GM12878 (cell line): ENCODE measurements around the gene CNOT6L. TPM values are rescaled to one million over a fixed set of nuclear protein-coding genes. Genes with fewer than 3 reads are reported as not detected.

Experiments
- EGR1 ChIP-seq, 2 experiments: IDR thresholded peaks; 1 replicate in 1 of 2; 2 replicates in 1 of 2; pipeline ENCODE4 v1.6.1; 2011 to 2012; ENCODE audit warnings: low read depth in 2 of 2, low read length in 2 of 2, borderline replicate concordance in 1 of 2, mild to moderate bottlenecking in 1 of 2, moderate library complexity in 1 of 2
- HDAC6 ChIP-seq: fragments of 200-600 bp; sonication (generic); IDR thresholded peaks from one replicate; pipeline ENCODE4 v1.8.0; 2017; ENCODE audit warnings: antibody characterized with exemption; ENCODE audit not compliant: unreplicated experiment
- SIN3A ChIP-seq: IDR thresholded peaks from 2 replicates; pipeline ENCODE4 v1.6.1; 2012; ENCODE audit warnings: low read depth, low read length, improper control_type of control experiment
- SP1 ChIP-seq: IDR thresholded peaks from one replicate; pipeline ENCODE4 v1.6.1; 2011; ENCODE audit warnings: low read depth, low read length
- polyA plus RNA-seq, 11 experiments: library from polyadenylated mRNA; depleted of rRNA in 4 of 11; unstranded in 6 of 11; stranded (reverse) in 5 of 11; fragments of >200 nt; fragmentation: Nextera tagmentation in 4 of 11; fragmentation: Illumina TruSeq in 1 of 11; extraction: Ambion mirVana in 4 of 11; extraction: Trizol in 1 of 11; gene quantifications; 1 replicate in 1 of 11; 2 replicates in 10 of 11; pipeline versions ENCODE4 v1.2.1 to v1.2.3, GENCODE V29; 2011 to 2016; ENCODE audit warnings: inconsistent platforms in 2 of 11, missing spikeins in 2 of 11, low read depth in 1 of 11
- total RNA-seq, 4 experiments: library from RNA; depleted of rRNA in 3 of 4; stranded (reverse); fragments of >200 nt in 3 of 4; fragmentation: Illumina TruSeq in 1 of 4; extraction: Trizol in 1 of 4; gene quantifications; 2 replicates each; pipeline versions ENCODE4 v1.2.1 to v1.2.3, GENCODE V29; 2013 to 2021
- TF ChIP-seq, protein P1 (sequence below): fragments of 450-650 bp; IDR thresholded peaks from 2 replicates; pipeline ENCODE4 v1.6.1; 2017; ENCODE audit warnings: mild to moderate bottlenecking, low read depth, inconsistent platforms; ENCODE audit not compliant: poor library complexity, severe bottlenecking
- TF ChIP-seq, protein P2 (sequence below): fragments of 450-650 bp; IDR thresholded peaks from 2 replicates; pipeline ENCODE4 v1.6.1; 2017; ENCODE audit warnings: low read depth, mild to moderate bottlenecking, moderate library complexity
- TF ChIP-seq, protein P3 (sequence below): IDR thresholded peaks from 2 replicates; pipeline ENCODE4 v1.6.1; 2011; ENCODE audit warnings: low read depth, low read length, improper control_type of control experiment, borderline replicate concordance
- TF ChIP-seq, protein P4 (sequence below): IDR thresholded peaks from 2 replicates; pipeline ENCODE4 v1.6.1; 2012; ENCODE audit warnings: low read depth, low read length, improper control_type of control experiment

Gene CNOT6L
- total and polyA plus RNA-seq, 10 of the 15 experiments (the other 5 are each of a cell fraction or from before 2014, with no cell fraction given): 1.1 to 10.0 (median 3.0) TPM

DNA sequence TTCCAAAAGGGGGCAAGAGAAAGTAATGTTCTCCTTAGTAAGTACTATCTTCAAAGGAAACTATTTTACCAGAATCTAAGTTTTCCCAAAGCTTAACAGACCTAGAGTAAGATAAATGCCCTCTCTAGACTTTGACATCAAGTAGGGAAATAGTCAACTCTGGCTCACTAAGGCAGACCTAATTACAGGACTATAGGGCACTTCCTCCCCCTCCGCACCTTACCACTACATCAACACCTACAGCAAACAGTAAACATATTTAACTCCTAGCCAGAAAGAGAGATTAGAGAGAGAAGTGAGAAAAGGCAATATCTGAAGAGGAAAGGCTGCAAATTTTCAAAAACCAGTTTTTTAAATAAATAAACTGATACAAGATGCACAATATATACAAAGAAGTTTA lies 60.4 kb downstream of the CNOT6L start (continued):
- TF ChIP-seq, protein P1, sequence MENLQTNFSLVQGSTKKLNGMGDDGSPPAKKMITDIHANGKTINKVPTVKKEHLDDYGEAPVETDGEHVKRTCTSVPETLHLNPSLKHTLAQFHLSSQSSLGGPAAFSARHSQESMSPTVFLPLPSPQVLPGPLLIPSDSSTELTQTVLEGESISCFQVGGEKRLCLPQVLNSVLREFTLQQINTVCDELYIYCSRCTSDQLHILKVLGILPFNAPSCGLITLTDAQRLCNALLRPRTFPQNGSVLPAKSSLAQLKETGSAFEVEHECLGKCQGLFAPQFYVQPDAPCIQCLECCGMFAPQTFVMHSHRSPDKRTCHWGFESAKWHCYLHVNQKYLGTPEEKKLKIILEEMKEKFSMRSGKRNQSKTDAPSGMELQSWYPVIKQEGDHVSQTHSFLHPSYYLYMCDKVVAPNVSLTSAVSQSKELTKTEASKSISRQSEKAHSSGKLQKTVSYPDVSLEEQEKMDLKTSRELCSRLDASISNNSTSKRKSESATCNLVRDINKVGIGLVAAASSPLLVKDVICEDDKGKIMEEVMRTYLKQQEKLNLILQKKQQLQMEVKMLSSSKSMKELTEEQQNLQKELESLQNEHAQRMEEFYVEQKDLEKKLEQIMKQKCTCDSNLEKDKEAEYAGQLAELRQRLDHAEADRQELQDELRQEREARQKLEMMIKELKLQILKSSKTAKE: no peak
- TF ChIP-seq, protein P2, sequence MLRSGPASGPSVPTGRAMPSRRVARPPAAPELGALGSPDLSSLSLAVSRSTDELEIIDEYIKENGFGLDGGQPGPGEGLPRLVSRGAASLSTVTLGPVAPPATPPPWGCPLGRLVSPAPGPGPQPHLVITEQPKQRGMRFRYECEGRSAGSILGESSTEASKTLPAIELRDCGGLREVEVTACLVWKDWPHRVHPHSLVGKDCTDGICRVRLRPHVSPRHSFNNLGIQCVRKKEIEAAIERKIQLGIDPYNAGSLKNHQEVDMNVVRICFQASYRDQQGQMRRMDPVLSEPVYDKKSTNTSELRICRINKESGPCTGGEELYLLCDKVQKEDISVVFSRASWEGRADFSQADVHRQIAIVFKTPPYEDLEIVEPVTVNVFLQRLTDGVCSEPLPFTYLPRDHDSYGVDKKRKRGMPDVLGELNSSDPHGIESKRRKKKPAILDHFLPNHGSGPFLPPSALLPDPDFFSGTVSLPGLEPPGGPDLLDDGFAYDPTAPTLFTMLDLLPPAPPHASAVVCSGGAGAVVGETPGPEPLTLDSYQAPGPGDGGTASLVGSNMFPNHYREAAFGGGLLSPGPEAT: no peak
- TF ChIP-seq EGR1 (IDR thresholded peaks at IDR 0.05; ENCODE audit: borderline replicate concordance in 1 of 2, low read depth in 2 of 2, low read length in 2 of 2) (no peak), SIN3A (no peak), SP1 (no peak), HDAC6 (no peak)
- TF ChIP-seq, protein P3, sequence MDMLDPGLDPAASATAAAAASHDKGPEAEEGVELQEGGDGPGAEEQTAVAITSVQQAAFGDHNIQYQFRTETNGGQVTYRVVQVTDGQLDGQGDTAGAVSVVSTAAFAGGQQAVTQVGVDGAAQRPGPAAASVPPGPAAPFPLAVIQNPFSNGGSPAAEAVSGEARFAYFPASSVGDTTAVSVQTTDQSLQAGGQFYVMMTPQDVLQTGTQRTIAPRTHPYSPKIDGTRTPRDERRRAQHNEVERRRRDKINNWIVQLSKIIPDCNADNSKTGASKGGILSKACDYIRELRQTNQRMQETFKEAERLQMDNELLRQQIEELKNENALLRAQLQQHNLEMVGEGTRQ: no peak
- TF ChIP-seq, protein P4, sequence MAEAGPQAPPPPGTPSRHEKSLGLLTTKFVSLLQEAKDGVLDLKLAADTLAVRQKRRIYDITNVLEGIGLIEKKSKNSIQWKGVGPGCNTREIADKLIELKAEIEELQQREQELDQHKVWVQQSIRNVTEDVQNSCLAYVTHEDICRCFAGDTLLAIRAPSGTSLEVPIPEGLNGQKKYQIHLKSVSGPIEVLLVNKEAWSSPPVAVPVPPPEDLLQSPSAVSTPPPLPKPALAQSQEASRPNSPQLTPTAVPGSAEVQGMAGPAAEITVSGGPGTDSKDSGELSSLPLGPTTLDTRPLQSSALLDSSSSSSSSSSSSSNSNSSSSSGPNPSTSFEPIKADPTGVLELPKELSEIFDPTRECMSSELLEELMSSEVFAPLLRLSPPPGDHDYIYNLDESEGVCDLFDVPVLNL: no peak
